Erythroblast (primary cell): ENCODE data around the gene TSTD1.

Experiments used
- GATA1 ChIP-seq: IDR thresholded peaks from 2 replicates; pipeline ENCODE4 v1.6.1; 2011; ENCODE audit warnings: low read depth, mild to moderate bottlenecking, control low read depth, low read length, moderate library complexity
- POLR2A ChIP-seq: IDR thresholded peaks from 2 replicates; pipeline ENCODE4 v1.6.1; 2011; ENCODE audit warnings: mild to moderate bottlenecking, low read length

DNA sequence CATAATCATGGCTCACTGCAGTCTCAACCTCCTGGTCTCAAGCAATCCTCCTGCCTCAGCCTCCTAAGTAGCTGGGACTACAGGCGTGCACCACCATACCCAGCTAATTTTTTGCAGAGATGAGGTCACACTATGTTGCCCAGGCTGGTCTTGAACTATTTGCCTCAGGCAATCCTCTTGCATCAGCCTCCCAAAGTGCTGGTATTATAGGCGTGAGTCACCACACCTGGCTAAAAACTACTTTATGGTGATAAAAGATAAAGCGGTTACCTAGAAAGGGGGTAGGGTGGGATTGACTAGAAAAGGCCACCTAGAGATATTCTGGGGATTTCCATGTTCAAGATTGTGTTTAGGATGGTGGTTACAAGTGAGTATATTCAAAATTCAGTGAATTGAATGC is 5.0 kb downstream of the TSTD1 start:
- TF ChIP-seq POLR2A (no peak), GATA1 (no peak)
